Bronchial epithelial cell (primary cell): ENCODE results near the gene ANXA6. TPM values are rescaled to one million over a fixed set of nuclear protein-coding genes. Genes with fewer than 3 reads are reported as not detected.
A peak's percentile ranks its signal among the peaks of the same experiment; 100 is the strongest.

Experiments used
- DNase-seq: peaks from one replicate; pipeline ENCODE4 v3.0.0-alpha.2; 2010; ENCODE audit warnings: low read depth
- FAIRE-seq: peaks from 2 replicates; lab custom pipeline; 2011; peaks lifted over from hg19 to GRCh38; lab: Jason Lieb, UNC
- H3K27me3 ChIP-seq: 2 replicates; pipeline ENCODE4 v1.5.1; 2011; ENCODE audit warnings: low read length; ENCODE audit not compliant: control insufficient read depth, insufficient read depth
- H3K36me3 ChIP-seq: 2 replicates; pipeline ENCODE4 v1.5.1; 2011; ENCODE audit warnings: low read length; ENCODE audit not compliant: control insufficient read depth, insufficient read depth
- H3K4me3 ChIP-seq: 2 replicates; pipeline ENCODE4 v1.5.1; 2011; ENCODE audit warnings: mild to moderate bottlenecking, low read depth, low read length, control low read depth
- total RNA-seq: library from RNA; depleted of rRNA; stranded (reverse); fragments of >200 nt; gene quantifications from 2 replicates; pipeline ENCODE4 v1.2.1, GENCODE V29; 2014
- TF ChIP-seq, protein P1 (sequence below): IDR thresholded peaks from 2 replicates; pipeline ENCODE4 v1.5.1; 2011; ENCODE audit warnings: mild to moderate bottlenecking, moderate library complexity, low read length, control low read depth, inconsistent platforms; ENCODE audit not compliant: insufficient read depth, severe bottlenecking

Gene ANXA6
- total RNA-seq, 1 donor from 2014 or later: 11.3 TPM

DNA sequence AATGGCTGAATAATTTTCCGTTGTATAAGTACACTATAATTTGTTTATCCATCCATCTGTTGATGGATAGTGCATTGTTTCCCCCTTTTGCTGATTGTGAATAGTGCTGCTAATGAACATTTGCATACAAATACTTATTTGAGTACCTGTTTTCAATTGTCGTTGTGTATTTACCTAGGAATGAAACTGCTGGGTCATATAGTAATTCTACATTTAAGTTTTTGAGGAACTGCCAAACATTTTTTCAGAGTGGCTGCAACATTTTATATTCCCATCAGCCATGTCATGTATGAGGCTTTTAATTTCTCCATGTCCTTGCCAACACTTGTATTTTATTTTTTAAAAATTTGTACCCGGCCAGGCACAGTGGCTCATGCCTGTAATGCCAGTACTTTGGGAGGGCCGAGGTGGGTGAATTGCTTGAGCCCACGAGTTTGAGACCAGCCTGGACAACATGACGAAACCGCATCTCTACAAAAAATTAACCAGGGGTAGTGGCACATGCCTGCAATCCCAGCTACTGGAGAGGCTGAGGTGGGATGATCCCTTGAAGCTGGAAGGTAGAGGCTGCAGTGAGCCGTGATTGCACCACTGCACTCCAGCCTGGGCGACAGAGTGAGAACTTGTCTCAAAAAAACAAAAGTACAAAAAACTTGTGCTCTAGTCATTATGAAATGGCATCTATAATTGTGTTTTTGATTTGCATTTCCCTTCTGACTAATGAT lies 2.2 kb upstream of the ANXA6 start:
- Histone ChIP-seq H3K4me3 (no peak overlapping the region), H3K27me3 (no peaks in the 10 kb centered on the region), H3K36me3 (no peaks in the 10 kb centered on the region)
- no peak for DNase-seq
- TF ChIP-seq, protein P1, sequence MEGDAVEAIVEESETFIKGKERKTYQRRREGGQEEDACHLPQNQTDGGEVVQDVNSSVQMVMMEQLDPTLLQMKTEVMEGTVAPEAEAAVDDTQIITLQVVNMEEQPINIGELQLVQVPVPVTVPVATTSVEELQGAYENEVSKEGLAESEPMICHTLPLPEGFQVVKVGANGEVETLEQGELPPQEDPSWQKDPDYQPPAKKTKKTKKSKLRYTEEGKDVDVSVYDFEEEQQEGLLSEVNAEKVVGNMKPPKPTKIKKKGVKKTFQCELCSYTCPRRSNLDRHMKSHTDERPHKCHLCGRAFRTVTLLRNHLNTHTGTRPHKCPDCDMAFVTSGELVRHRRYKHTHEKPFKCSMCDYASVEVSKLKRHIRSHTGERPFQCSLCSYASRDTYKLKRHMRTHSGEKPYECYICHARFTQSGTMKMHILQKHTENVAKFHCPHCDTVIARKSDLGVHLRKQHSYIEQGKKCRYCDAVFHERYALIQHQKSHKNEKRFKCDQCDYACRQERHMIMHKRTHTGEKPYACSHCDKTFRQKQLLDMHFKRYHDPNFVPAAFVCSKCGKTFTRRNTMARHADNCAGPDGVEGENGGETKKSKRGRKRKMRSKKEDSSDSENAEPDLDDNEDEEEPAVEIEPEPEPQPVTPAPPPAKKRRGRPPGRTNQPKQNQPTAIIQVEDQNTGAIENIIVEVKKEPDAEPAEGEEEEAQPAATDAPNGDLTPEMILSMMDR: no peak
- FAIRE-seq: no peak

DNA sequence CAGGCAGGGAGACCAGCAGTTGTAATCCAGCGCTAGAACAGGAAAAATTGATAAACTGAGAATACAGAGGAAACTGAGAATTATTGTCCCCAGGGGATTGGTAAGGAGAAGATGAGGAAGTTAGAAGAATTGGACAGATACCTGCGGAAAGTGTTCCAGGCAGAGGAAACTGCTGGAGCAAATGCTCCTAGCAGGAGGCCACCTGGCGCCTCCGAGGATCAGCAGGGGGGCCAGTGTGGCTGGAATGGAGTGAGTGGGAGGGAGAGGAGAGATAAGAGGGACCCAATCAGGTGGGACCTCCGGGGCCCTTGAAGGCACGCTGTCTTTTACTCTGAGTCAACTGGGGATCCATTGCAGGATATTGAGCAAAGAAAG lies 695 bp upstream of the ANXA6 start:
- H3K36me3 ChIP-seq: no peaks in the 10 kb centered on the region
- TF ChIP-seq, protein P1: no peak
- DNase-seq (no peak), FAIRE-seq (no peak)
- H3K4me3 ChIP-seq: peak overlapping the region; percentile 48
- H3K27me3 ChIP-seq: no peaks in the 10 kb centered on the region

DNA sequence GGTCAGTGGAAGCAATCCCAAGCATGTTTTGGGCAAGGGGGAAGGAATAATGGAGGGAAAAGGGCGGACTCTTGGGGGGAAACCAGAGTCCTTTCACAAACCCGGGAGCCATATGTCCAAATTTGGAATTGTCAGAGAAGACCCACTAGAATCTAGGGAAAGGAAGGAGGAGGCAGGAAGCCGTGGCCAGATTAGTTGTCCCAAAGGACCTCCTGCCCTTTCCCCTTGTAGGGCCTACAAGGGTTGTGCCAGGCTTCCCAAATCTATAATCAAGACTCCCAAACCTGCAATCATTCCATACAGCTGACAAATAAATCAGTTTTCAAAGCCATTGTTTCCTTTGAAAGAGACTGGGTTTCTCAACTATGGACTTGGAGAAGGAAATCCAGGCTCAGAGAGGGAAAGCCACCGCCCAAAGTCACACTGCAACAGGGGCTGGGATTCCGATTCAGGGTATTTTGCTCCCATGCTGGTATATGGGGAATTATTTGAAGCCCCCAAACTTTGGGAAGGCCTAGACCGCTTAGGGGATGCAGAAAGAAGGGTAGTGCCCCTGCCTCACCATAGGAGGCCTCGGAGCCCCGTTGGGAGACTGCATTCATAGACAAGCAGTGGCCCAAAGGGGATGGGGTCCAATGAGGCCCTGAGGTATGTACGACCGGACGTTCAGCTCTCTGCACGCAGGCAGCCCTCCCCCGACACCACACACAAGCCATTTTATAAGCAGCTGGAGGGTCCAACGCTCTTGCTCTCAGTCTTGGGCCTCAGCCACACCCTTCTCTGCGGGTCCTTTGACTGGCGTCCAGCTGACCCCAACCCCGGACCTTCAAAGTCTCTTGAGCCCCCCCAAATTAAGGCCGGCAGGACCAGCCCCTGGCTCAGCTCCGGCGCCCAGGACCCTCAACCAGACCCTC lies 815 bp downstream of the ANXA6 start:
- FAIRE-seq (no peak), DNase-seq (no peak)
- TF ChIP-seq, protein P1: no peak
- no peaks in the 10 kb centered on the region for H3K36me3 ChIP-seq
- peak overlapping the region; percentile 48 for H3K4me3 ChIP-seq
- H3K27me3 ChIP-seq: no peaks in the 10 kb centered on the region

- no peak overlapping the region for H3K4me3 ChIP-seq
- TF ChIP-seq, protein P1: no peak
- no peaks in the 10 kb centered on the region for H3K36me3 ChIP-seq
- no peak for FAIRE-seq
- no peaks in the 10 kb centered on the region for H3K27me3 ChIP-seq
- no peak for DNase-seq
Observed at GRCh38 chr5:151155775-151156506, 1.6 kb downstream of the ANXA6 start.

- TF ChIP-seq, protein P1: no peak
- no peak for FAIRE-seq
- no peak for DNase-seq
- H3K27me3 ChIP-seq: no peaks in the 10 kb centered on the region
- H3K36me3 ChIP-seq: no peaks in the 10 kb centered on the region
- no peak overlapping the region for H3K4me3 ChIP-seq
Observed at GRCh38 chr5:151154931-151155774, 2.4 kb downstream of the ANXA6 start.
